Uterus (tissue), 4 donors: ENCODE measurements around the gene UBL5. TPM values are rescaled to one million over a fixed set of nuclear protein-coding genes. Genes with fewer than 3 reads are reported as not detected.
"Not testable (repeated sequence)": the region's sequence is repeated elsewhere in the genome, so short reads cannot be mapped to it uniquely, and the experiment has no call there.

ENCODE experiments used
- DNase-seq, 2 donors: peaks; one replicate each; pipeline ENCODE4 v3.0.0-alpha.2; 2019 to 2020
- H3K27ac ChIP-seq, 2 donors: fragments of 200-600 bp; sonication (generic); 1 replicate in 1 of 2; 2 replicates in 1 of 2; pipeline ENCODE4 v1.5.1; 2016 to 2018
- H3K27me3 ChIP-seq, 2 donors: fragments of 200-600 bp; sonication (generic); one replicate each; pipeline ENCODE4 v1.5.1; 2018 to 2019; ENCODE audit warnings: control low read depth in 1 of 2
- H3K36me3 ChIP-seq, 2 donors: fragments of 200-600 bp; sonication (generic); one replicate each; pipeline ENCODE4 v1.5.1; 2019; ENCODE audit warnings: control low read depth in 1 of 2
- H3K4me1 ChIP-seq, 2 donors: fragments of 200-600 bp; sonication (generic); one replicate each; pipeline ENCODE4 v1.5.1; 2018 to 2019; ENCODE audit warnings: control low read depth in 1 of 2
- H3K4me3 ChIP-seq, 2 donors: fragments of 200-600 bp; sonication (generic); 1 replicate in 1 of 2; 2 replicates in 1 of 2; pipeline ENCODE4 v1.5.1; 2018 to 2019; ENCODE audit warnings: mild to moderate bottlenecking in 1 of 2
- H3K9me3 ChIP-seq, 2 donors: fragments of 200-600 bp; sonication (generic); one replicate each; pipeline ENCODE4 v1.5.1; 2019; ENCODE audit warnings: control low read depth in 1 of 2
- POLR2A ChIP-seq, 2 donors: fragments of 450-650 bp; IDR thresholded peaks; one replicate each; pipeline ENCODE4 v1.6.1; 2016; ENCODE audit warnings: antibody characterized with exemption in 2 of 2, mild to moderate bottlenecking in 1 of 2, moderate library complexity in 1 of 2
- intact Hi-C: fragments of 100-400 bp; cut with DNase I; formaldehyde crosslinking; loops from one replicate; pipeline ENCODE4 v1.15.1; 2023; ENCODE audit warnings: low total_unique reads
- total RNA-seq, 4 donors: library from RNA; depleted of rRNA in 3 of 4; stranded (reverse); fragments of >200 nt in 3 of 4; gene quantifications; one replicate each; pipeline versions ENCODE4 v1.1.0 to v1.2.4, GENCODE V29; 2014 to 2023
- TF ChIP-seq, protein P1 (sequence below), 4 experiments: fragments of 200-600 bp in 2 of 4; fragments of 450-650 bp in 2 of 4; sonication (generic) in 2 of 4; IDR thresholded peaks; one replicate each; pipeline ENCODE4 v1.5.1; 2016 to 2019; ENCODE audit warnings: antibody characterized with exemption in 4 of 4, mild to moderate bottlenecking in 2 of 4, moderate library complexity in 1 of 4
- donor health status: DM: yes; HTN: yes; CAD: no.

Gene UBL5
- 1,000 to 10,000 TPM in 1 of 4 donors, 100 to 1,000 TPM in 3; 180 to 1,153 (median 222) TPM for total RNA-seq

DNA sequence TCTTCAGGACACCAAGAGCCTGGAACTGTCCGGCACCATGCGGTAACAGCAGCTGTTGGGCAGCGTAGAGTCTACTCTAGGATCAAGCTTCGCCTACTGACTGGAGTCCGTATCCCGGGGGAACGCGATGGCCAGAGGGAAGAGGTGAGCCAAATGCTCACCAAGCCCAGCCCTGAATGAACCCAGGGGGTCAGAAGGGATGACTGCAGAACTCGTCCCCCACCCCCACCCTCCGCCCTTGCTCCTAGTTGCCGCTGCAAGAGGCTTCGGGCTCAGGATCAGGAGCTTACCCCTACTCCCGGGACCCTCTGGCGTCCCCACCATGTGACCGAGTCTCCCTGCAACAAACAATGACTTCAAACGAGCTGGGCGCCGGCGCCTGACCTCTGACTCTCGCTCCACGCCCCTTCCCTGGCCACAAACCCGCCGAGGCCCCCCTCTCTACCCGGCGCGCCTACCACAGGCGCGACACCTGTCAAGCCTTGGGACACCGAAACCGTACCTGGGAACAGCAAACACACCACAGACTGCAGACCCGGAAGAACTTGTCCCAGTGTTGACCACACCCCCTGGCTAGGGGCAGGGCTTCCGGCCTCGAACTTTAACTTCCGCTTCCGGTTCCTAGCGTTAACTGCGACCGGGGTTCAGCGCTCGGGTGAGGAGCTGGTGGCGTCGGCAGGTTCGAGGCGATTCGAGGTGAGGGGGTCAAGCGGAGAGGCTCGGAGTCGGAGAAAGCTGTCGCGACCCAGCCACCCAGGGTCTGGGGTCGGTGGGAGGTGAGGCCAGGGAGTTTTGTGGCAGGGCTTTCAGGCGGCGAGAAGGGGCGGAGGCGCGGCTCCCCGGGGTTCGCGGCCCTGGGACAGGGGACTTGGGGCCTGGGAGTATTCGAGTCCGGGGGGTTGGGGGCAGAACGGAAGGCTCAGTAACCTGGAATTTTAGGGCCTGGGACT, at the start of gene UBL5:
Gene UBL5 (plus strand): TSS at position 630 of the 950 bp plus-strand sequence. CDS start 420 bp downstream, outside the sequence.
- no peaks in the 10 kb centered on the region for H3K9me3 ChIP-seq
- TF ChIP-seq, protein P1, sequence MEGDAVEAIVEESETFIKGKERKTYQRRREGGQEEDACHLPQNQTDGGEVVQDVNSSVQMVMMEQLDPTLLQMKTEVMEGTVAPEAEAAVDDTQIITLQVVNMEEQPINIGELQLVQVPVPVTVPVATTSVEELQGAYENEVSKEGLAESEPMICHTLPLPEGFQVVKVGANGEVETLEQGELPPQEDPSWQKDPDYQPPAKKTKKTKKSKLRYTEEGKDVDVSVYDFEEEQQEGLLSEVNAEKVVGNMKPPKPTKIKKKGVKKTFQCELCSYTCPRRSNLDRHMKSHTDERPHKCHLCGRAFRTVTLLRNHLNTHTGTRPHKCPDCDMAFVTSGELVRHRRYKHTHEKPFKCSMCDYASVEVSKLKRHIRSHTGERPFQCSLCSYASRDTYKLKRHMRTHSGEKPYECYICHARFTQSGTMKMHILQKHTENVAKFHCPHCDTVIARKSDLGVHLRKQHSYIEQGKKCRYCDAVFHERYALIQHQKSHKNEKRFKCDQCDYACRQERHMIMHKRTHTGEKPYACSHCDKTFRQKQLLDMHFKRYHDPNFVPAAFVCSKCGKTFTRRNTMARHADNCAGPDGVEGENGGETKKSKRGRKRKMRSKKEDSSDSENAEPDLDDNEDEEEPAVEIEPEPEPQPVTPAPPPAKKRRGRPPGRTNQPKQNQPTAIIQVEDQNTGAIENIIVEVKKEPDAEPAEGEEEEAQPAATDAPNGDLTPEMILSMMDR (IDR thresholded peaks at IDR 0.05), result no peak
- TF ChIP-seq POLR2A (IDR thresholded peaks at IDR 0.05), result peak; percentile 66 to 74

DNA sequence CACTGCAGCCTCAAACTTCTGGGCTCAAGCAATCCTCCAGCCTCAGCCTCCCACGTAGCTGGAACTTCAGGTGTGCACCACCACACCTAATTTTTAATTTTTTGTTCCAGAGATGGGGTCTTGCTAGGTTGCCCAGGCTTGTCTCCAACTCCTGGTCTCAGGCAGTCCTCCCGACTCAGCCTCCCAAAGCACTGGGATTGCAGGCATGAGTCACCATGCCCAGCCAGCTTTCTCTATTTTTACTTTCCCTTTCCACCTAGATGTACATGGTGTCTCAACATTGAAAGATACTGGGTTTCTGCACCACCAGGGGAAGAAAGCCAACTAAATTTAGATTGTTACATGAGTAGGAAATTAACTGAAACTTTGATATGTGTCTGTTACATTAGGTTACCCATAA, 45.4 kb upstream of the UBL5 start:
- no peak for TF ChIP-seq POLR2A (IDR thresholded peaks at IDR 0.05)
- TF ChIP-seq, protein P1 (IDR thresholded peaks at IDR 0.05), result no peak
- H3K4me3 ChIP-seq, result no peak overlapping the region
- DNase-seq, result no peak
- peaks cover 0 to 7% of the 10 kb centered on the region in 2 donors for H3K4me1 ChIP-seq
- no peaks in the 10 kb centered on the region for H3K9me3 ChIP-seq
- no peak overlapping the region for H3K27ac ChIP-seq
- H3K27me3 ChIP-seq, result no peaks in the 10 kb centered on the region
- H3K36me3 ChIP-seq, result no peaks in the 10 kb centered on the region
- intact Hi-C loops, result no loop called here

More for the DNA sequence above, at the start of gene UBL5:
- Histone ChIP-seq H3K36me3 (no peaks in the 10 kb centered on the region), H3K4me1 (peaks cover 5 to 12% of the 10 kb centered on the region in 2 donors), H3K4me3 (peak within 1 kb of the TSS; percentile 80 to 98), H3K27ac (peak within 1 kb of the TSS; percentile 70 to 81), H3K27me3 (no peaks in the 10 kb centered on the region)
- intact Hi-C loops, result no loop called here
- DNase-seq, result peak; percentile 85 to 87

DNA sequence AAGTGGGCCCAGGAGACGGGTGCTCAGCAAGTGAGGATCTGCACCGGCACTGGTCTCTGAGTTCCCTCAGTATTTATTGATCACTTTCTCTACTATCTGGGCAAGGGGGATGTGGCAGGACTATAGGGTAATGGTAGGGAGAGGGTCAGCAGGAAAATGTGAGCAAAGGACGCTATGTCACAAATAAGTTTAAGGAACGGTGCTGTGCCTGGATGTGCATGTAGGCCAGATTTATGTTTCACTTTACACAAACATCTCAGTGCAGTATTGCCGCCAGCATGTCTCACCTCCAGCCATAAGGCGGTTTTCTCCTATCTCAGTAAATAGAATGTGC, 43.6 kb upstream of the UBL5 start:
- peak overlapping the region in 1 of 2 donors; percentile 100 for H3K27ac ChIP-seq
- H3K27me3 ChIP-seq, H3K4me3 ChIP-seq, H3K9me3 ChIP-seq, DNase-seq, intact Hi-C loops, H3K36me3 ChIP-seq, H3K4me1 ChIP-seq: not testable (repeated sequence)

DNA sequence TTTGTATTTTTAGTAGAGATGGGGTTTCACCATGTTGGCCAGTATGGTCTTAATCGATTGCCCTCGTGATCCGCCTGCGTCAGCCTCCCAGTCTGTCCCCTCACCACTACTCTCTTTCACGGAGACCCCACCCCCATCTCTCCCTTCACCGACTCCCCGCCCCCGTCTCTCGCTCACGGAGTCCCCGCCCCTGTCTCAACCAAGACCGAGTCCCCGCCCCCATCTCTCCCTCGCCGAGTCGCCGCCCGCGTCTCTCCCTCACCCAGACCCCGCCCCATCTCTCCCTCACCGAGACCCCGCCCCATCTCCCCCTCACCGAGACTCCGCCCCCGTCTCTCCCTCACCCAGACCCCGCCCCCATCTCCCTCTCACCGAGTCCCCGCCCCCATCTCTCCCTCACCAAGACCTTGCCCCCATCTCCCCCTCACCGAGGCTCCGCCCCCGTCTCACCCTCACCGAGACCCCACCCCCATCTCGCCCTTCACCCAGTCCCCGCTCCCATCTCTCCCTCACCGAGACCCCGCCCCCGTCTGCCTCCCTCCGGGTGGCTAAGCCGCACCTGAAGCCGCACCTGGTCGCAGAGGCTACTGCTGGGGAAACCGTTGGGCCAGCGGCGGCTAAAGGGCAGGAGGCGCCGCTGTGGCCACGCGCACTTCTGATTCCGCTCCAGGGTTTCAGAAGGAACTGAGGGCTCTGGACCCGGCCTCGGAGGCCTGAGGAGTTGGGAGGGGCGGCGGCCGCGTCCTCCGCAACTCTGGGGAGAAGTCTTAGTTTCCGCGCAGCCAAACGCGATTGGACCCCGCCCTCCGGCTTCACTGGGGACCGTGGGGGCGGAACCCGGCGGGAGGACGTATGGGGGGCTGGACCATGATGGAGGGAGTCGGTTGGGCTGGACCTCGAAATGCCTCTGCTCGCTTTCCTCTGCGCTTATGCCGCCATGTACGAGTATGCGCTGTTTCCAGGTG, 42.1 kb upstream of the UBL5 start:
- Histone ChIP-seq H3K4me3 (peak overlapping the region; percentile 70 to 97), H3K4me1 (peaks cover 0 to 7% of the 10 kb centered on the region in 2 donors), H3K27me3 (no peaks in the 10 kb centered on the region), H3K27ac (peak overlapping the region; percentile 100), H3K36me3 (no peaks in the 10 kb centered on the region), H3K9me3 (no peaks in the 10 kb centered on the region)
- TF ChIP-seq, protein P1 (IDR thresholded peaks at IDR 0.05), result peak in 1 of 4 experiments; percentile 27
- TF ChIP-seq POLR2A (IDR thresholded peaks at IDR 0.05), result peak; percentile 87 to 90
- intact Hi-C loops, result no loop called here
- DNase-seq, result peak; percentile 96 to 99

DNA sequence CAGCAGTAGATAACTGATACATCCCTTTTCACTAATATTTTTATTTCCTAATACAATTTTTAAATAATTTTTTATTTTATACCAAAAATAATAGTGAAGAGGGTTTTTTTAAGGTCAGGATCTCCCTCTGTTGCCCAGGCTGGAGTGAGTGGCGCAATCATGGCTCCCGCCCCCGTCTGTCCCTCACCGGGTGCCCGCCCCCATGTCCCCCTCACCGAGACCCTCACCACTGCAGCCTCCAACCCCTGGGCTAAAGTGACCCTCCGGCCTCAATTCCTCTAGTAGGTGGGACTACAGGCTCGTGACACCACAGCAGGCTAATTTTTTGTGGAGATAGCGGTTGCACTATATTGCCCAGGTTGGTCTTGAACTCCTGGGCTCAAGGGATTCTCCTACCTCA, 41.4 kb upstream of the UBL5 start:
- Histone ChIP-seq H3K36me3 (no peaks in the 10 kb centered on the region), H3K27me3 (no peaks in the 10 kb centered on the region), H3K27ac (peak overlapping the region; percentile 100), H3K9me3 (no peaks in the 10 kb centered on the region), H3K4me1 (peaks cover 0 to 7% of the 10 kb centered on the region in 2 donors), H3K4me3 (peak overlapping the region; percentile 70 to 97)
- intact Hi-C loops, result no loop called here
- no peak for TF ChIP-seq POLR2A (IDR thresholded peaks at IDR 0.05)
- TF ChIP-seq, protein P1 (IDR thresholded peaks at IDR 0.05), result no peak
- no peak for DNase-seq
